ENCODE results near the gene UTF1. TPM values are rescaled to one million over a fixed set of nuclear protein-coding genes. Genes with fewer than 3 reads are reported as not detected.

The UTF1 gene
- total RNA-seq, 2 donors from 2014 or later, result 1.5 TPM; not detected in 1

GRCh38 chr10:133196221-133196915, 33.6 kb upstream of the UTF1 start:
- Mint-ChIP-seq H3K4me1 (no peaks in the 10 kb centered on the region), H3K36me3 (ENCODE audit: low read depth) (no peaks in the 10 kb centered on the region), H3K27ac (peak overlapping the region; percentile 81), H3K4me3 (no peak overlapping the region), H3K27me3 (ENCODE audit: insufficient read depth) (peaks cover 1% of the 10 kb centered on the region), H3K9me3 (peaks cover 19% of the 10 kb centered on the region)
- no peaks in the 10 kb centered on the region for H3K36me3 ChIP-seq (ENCODE audit: control insufficient read depth, insufficient read depth, low read length)
- no peak for TF ChIP-seq CTCF (conservative IDR thresholded peaks at IDR 0.05)
- no peaks in the 10 kb centered on the region for H3K9me3 ChIP-seq (ENCODE audit: control insufficient read depth, low read length)
- no peaks in the 10 kb centered on the region for H3K27me3 ChIP-seq (ENCODE audit: control insufficient read depth, insufficient read depth, low read length, poor library complexity, severe bottlenecking)
- no peak for DNase-seq
- WGBS, 2 experiments (ENCODE audit: insufficient coverage in 1 of 2, insufficient read length in 1 of 2), result 89 to 94% methylated on average over 22 to 24 of the region's 24 CpGs
- H3K27ac ChIP-seq (ENCODE audit: low read depth, low read length), result no peak overlapping the region
- H3K9ac ChIP-seq (ENCODE audit: extremely low read depth, low read length, poor library complexity, severe bottlenecking), result no peak overlapping the region
- no peak overlapping the region for H3K4me3 ChIP-seq (ENCODE audit: low read length)
- no peaks in the 10 kb centered on the region for H3K4me1 ChIP-seq (ENCODE audit: control insufficient read depth, insufficient read depth, low read length)

- 94% methylated on average over 30 to 40 of the region's 40 CpGs for WGBS, 2 experiments (ENCODE audit: insufficient coverage in 1 of 2, insufficient read length in 1 of 2)
- no peak for DNase-seq
- Histone ChIP-seq H3K36me3 (ENCODE audit: control insufficient read depth, insufficient read depth, low read length) (no peaks in the 10 kb centered on the region), H3K27me3 (ENCODE audit: control insufficient read depth, insufficient read depth, low read length, poor library complexity, severe bottlenecking) (no peaks in the 10 kb centered on the region), H3K27ac (ENCODE audit: low read depth, low read length) (no peak overlapping the region), H3K4me3 (ENCODE audit: low read length) (no peak overlapping the region), H3K4me1 (ENCODE audit: control insufficient read depth, insufficient read depth, low read length) (no peaks in the 10 kb centered on the region), H3K9ac (ENCODE audit: extremely low read depth, low read length, poor library complexity, severe bottlenecking) (no peak overlapping the region), H3K9me3 (ENCODE audit: control insufficient read depth, low read length) (no peaks in the 10 kb centered on the region)
- TF ChIP-seq CTCF (conservative IDR thresholded peaks at IDR 0.05), result peak; percentile 48
- no peak overlapping the region for H3K27ac Mint-ChIP-seq
- no peak overlapping the region for H3K4me3 Mint-ChIP-seq
- H3K27me3 Mint-ChIP-seq (ENCODE audit: insufficient read depth), result peaks cover 1% of the 10 kb centered on the region
- H3K9me3 Mint-ChIP-seq, result peaks cover 12% of the 10 kb centered on the region
- no peaks in the 10 kb centered on the region for H3K36me3 Mint-ChIP-seq (ENCODE audit: low read depth)
- no peaks in the 10 kb centered on the region for H3K4me1 Mint-ChIP-seq
Measured at GRCh38 chr10:133196936-133197758, 32.9 kb upstream of the UTF1 start.

GRCh38 chr10:133197786-133198185, 32.2 kb upstream of the UTF1 start:
- Histone ChIP-seq H3K36me3 (ENCODE audit: control insufficient read depth, insufficient read depth, low read length) (no peaks in the 10 kb centered on the region), H3K9ac (ENCODE audit: extremely low read depth, low read length, poor library complexity, severe bottlenecking) (no peak overlapping the region), H3K4me3 (ENCODE audit: low read length) (no peak overlapping the region), H3K27ac (ENCODE audit: low read depth, low read length) (no peak overlapping the region), H3K27me3 (ENCODE audit: control insufficient read depth, insufficient read depth, low read length, poor library complexity, severe bottlenecking) (no peaks in the 10 kb centered on the region), H3K9me3 (ENCODE audit: control insufficient read depth, low read length) (no peaks in the 10 kb centered on the region), H3K4me1 (ENCODE audit: control insufficient read depth, insufficient read depth, low read length) (no peaks in the 10 kb centered on the region)
- H3K4me1 Mint-ChIP-seq, result no peaks in the 10 kb centered on the region
- 80 to 92% methylated on average over 2 to 9 of the region's 9 CpGs for WGBS, 2 experiments (ENCODE audit: insufficient coverage in 1 of 2, insufficient read length in 1 of 2)
- no peak for TF ChIP-seq CTCF (conservative IDR thresholded peaks at IDR 0.05)
- H3K27ac Mint-ChIP-seq, result no peak overlapping the region
- H3K4me3 Mint-ChIP-seq, result no peak overlapping the region
- H3K9me3 Mint-ChIP-seq, result peaks cover 6% of the 10 kb centered on the region
- H3K27me3 Mint-ChIP-seq (ENCODE audit: insufficient read depth), result peaks cover 1% of the 10 kb centered on the region
- H3K36me3 Mint-ChIP-seq (ENCODE audit: low read depth), result no peaks in the 10 kb centered on the region
- no peak for DNase-seq
